Stimulated activated CD8-positive, alpha-beta memory T cell treated with anti-CD3 and anti-CD28 coated beads, Interleukin-7, amount 100 ng/mL, for 48 hours (primary cell): Measurements from ENCODE around the gene C18orf54.
"Not testable (repeated sequence)": the region's sequence is repeated elsewhere in the genome, so short reads cannot be mapped to it uniquely, and the experiment has no call there.

Source experiments
- DNase-seq, 2 donors: peaks; one replicate each; pipeline ENCODE4 v3.0.0-alpha.2; 2020; ENCODE audit warnings: low read depth in 1 of 2; ENCODE audit errors: extremely low read depth in 1 of 2

The C18orf54 gene

GRCh38 chr18:54386800-54387495 lies 29.2 kb downstream of the C18orf54 start:
- not testable (repeated sequence) for DNase-seq

GRCh38 chr18:54387631-54388030 lies 29.9 kb downstream of the C18orf54 start:
- no peak for DNase-seq

- DNase-seq, result peak in 1 of 2 donors; percentile 24
These were observed 30.8 kb downstream of the C18orf54 start for GRCh38 chr18:54388203-54389142.

DNA sequence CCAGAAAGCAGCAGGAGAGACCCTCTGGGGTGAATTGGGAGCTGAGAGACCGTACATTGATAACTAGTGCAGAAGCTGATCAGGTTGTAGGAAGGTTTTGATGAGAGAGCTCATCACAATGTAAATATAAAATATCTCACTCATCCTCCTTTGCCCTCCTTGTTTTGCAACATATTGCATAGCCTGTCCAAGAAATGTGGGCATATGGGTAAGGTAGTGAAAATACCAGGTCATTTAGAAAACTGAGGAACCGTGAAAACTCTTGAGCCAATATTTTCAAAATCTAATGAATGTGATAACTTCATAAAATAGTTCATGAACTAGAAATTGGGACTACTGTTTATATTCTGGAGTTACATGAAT lies 31.4 kb downstream of the C18orf54 start:
- no peak for DNase-seq

GRCh38 chr18:54390838-54391237 lies 33.1 kb downstream of the C18orf54 start:
- no peak for DNase-seq

DNA sequence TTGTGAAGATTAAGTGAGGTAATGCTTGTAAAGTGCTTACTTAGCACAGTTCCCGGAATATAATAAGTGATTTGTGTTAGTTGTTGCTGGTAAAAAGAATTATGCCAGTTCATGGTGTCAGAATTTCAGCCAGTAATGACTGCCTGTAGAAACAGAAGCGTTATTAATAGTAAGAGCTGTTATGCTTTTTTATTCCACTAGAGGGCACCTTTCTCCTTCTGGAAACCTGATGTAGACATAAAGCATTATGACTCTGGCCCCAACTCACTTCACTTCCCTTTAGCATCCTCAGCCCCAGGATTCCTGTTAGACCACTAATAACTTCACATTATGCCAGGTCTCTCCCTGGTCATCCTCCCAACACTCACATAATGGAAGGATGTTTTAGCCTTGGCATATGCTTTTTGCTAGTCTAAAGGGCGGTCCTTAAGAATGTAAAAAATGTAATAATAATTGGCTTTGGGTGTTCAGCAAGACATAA lies 34.9 kb downstream of the C18orf54 start:
- no peak for DNase-seq

DNA sequence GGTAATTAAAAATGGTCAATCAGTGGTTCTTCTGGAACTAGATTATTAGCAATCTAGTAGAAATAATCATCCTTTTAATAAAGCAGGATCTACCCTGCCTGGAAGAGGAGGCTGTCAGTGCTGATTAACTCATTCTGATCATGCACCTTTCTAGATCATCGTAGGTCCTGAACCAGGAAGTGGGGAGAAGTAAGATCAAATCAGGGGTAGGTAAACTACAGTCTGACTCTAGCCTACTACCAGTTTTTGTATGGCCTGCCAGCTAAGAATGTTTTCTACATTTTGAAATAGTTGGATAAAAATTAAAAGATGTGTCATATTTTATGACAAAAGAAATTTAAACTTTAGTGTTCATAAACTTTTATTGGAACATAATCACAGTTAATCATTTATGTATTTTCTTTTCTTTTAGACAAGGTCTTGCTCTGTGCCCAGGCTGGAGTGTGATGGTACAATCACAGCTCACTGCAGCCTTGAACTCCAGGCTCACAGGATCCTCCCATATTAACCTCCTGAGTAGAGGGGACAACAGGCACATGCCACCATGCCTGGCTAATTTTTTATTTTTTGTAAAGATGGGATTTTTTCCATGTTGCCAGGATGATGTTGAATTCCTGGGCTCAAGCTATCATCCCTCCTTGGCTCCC lies 36.1 kb downstream of the C18orf54 start:
- no peak for DNase-seq

GRCh38 chr18:54396760-54397159 lies 39.1 kb downstream of the C18orf54 start:
- DNase-seq, result no peak

DNA sequence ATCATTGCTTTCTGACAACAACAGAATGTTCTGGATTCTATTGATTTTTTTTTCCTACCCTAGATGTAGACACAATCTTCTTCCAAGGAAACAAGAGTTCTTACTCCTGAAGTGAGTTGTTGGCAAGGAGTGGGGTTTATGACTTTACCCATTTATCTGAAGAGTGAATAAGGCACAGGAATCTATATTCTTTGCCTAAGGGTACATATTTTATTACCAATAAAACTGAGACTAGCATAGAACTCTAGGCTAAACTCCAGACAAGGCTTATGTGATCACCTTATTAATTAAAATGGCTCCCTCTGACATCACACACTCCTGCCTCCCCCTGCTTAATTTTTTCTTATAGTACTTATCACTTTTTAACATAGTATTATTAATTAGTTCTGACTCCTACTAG lies 47.6 kb downstream of the C18orf54 start:
- DNase-seq, result no peak

DNA sequence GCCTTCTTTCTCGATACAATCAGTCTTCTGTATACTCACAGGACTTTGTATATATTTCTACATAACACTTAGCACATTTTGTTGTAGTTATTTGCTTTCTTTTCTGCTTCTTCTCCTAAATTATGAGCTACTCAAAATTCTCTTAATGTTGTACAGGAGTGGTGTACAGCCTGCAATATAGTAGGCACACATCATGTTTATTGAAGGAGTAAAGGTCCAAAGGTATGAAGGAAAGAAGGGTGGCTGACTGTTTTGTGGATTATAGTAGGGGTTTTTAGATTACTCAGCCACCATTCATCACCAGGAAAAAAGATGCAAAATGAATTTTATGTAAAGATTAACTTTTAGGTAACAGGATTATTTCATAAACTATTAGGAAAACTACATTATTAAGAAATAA lies 54.1 kb downstream of the C18orf54 start:
- no peak for DNase-seq

- DNase-seq, result no peak
These were observed 57.4 kb downstream of the C18orf54 start for GRCh38 chr18:54415086-54415485.

DNA sequence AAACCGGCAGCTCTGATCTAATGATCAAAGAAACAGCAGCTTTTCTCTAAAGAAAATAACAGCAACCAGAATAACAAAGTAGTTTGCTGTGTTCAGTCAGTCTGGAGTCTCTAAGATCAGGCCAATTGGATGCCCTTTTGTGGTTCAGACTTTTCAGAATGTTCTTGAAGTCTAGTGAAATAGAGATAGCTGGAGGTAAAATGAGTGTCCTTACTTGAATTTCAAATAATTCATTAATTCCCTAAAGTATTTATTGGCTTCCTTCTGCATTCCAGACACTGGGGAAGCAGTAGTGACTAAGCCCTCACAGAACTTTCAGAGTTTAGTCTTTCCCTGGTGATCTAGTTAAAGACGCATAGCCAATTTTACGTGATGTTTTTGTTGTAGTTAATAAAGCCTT lies 58.7 kb downstream of the C18orf54 start:
- no peak for DNase-seq

DNA sequence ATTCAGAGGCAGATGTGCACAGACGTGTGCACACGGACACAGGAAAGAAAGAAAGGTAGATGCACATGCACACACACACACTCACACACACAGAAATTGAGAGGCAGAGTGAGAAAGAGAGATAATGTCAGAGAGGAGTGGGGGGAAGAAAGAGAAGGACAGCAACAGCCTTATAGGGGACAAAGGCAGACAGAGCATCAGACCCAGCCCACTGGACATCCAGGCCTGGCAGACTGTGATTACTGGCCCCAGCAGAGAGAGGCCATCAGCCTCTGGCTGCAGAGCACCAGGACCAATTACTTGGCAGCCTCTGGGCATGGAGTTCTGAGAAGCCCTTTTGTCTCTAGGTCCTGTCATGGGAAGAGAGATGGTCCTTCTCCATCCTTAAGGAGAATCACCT lies 66.1 kb downstream of the C18orf54 start:
- DNase-seq, result no peak

- DNase-seq, result no peak
These were observed 68.5 kb downstream of the C18orf54 start for GRCh38 chr18:54426085-54426665.
